ENCODE measurements around the gene MISP.
"Not testable (repeated sequence)": the region's sequence is repeated elsewhere in the genome, so short reads cannot be mapped to it uniquely, and the experiment has no call there.

Gene MISP, protein sequence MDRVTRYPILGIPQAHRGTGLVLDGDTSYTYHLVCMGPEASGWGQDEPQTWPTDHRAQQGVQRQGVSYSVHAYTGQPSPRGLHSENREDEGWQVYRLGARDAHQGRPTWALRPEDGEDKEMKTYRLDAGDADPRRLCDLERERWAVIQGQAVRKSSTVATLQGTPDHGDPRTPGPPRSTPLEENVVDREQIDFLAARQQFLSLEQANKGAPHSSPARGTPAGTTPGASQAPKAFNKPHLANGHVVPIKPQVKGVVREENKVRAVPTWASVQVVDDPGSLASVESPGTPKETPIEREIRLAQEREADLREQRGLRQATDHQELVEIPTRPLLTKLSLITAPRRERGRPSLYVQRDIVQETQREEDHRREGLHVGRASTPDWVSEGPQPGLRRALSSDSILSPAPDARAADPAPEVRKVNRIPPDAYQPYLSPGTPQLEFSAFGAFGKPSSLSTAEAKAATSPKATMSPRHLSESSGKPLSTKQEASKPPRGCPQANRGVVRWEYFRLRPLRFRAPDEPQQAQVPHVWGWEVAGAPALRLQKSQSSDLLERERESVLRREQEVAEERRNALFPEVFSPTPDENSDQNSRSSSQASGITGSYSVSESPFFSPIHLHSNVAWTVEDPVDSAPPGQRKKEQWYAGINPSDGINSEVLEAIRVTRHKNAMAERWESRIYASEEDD

DNA sequence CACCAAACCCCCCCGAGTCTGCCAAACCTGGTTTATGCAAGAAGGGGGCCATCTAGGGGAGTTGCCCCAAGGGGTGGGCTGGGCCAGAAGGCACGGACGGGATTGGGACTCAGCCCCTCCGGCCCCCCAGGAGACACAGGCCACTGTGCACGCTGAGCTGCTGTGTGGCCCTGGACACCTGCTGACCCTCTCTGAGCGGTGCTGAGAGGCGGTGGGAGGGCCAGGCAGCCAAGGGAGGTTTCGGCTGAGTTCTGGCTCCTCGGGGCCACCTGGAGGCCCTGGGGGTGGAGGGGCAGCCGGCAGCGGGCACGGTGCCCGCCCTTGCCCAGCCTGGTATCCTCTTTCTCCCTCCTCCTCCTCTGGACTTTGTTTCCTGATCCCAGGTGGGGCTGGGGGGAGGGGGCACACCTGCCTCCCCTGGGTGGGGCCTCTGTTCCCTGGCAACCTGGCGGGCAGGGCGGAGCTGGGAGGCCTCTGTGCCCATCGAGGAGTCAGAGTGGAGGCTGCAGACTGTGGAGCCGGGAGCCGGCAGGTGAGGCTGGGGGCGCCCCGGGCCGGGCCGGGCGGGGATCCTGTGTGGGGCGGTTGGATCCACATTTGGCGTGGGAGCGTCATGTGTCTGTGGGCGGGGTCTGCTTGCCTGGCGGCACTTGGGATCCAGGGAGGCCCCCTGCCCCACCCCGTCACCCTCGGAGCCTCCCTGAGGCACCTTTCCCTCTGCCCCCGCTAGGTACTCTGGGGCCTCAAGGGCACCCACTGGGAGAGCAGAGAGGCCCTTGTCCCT is at the start of gene MISP:
TSS of gene MISP (plus strand) at position 473 of the 784 bp plus-strand sequence. CDS start 5,835 bp downstream, outside the sequence.
- no peak for DNase-seq (ENCODE audit: low spot score)

DNA sequence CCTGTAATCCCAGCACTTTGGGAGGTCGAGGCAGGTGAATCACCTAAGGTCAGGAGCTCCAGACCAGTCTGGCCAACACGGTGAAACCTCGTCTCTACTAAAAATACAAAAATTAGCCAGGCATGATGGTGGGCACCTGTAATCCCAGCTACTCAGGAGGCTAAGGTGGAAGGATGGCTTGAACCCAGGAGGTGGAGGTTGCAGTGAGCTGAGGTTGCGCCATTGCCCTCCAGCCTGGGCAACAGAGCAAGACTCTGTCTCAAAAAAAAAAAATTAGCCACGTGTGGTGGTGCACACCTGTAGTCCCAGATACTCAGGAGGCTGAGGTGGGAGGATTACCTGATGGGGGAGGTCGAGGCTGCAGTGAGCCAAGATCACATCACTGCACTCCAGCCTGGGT is 48.1 kb upstream of the MISP start:
- not testable (repeated sequence) for DNase-seq (ENCODE audit: low spot score)

GRCh38 chr19:703329-703650 is 47.6 kb upstream of the MISP start:
- no peak for DNase-seq (ENCODE audit: low spot score)

DNA sequence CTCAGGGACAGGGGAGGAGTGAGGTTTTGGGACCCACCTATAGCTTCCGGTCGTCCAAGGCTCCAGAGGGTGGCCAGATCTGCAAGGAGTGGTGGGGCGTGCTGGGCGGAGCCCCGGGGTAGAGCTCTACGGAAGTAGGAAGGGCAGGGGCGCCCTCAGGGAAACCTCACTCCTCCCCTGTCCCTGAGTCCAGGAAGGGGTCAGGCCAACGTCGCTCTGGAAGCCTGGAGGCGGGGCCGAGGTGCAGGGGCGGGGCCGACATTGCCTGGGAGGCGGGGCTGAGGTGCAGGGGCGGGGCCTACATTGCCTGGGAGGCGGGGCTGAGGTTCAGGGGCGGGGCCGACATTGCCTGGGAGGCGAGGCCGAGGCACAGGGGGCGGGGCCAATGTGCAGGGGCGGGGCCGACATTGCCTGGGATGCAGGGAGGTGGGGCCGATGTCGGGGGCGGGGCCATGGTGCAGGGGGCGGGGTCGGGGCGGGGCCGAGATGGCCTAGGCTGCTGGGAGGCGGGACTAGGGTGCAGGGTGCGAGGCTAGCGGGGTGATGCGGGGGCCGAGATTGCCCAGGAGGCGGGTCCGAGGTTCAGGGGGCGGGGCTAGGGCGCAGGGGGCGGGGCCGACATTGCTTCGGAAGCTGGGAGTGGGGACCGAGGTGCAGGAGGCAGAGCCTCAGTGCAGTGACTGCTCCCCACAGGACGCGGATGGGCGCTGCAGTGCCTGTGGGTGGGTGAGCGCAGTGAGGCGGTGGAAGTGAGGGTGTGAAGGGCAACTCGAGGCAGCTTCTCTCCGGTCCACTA is 47.1 kb upstream of the MISP start:
- DNase-seq (ENCODE audit: low spot score) = peak; percentile 72

DNA sequence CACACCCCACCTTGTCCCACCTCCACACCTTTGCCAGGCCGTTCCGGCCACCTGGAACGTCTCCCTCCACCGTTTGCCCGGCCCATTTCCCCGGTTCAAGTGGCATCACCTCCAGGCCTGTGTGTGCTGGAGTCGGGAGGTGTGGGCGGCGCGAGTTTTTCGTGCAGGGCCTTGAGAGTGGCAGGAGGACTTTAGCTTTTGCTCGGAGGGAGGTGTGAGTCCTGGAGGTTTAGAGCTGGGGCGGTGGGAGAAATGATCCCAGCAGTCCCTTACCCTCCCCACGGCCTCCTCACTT is 46.5 kb upstream of the MISP start:
- DNase-seq (ENCODE audit: low spot score) = no peak

GRCh38 chr19:708154-709143 is 42.5 kb upstream of the MISP start, which contains the start of gene PALM:
PALM (plus strand) TSS chr19:708935; CDS start chr19:709147, 212 bp downstream.
- DNase-seq (ENCODE audit: low spot score) = no peak

DNA sequence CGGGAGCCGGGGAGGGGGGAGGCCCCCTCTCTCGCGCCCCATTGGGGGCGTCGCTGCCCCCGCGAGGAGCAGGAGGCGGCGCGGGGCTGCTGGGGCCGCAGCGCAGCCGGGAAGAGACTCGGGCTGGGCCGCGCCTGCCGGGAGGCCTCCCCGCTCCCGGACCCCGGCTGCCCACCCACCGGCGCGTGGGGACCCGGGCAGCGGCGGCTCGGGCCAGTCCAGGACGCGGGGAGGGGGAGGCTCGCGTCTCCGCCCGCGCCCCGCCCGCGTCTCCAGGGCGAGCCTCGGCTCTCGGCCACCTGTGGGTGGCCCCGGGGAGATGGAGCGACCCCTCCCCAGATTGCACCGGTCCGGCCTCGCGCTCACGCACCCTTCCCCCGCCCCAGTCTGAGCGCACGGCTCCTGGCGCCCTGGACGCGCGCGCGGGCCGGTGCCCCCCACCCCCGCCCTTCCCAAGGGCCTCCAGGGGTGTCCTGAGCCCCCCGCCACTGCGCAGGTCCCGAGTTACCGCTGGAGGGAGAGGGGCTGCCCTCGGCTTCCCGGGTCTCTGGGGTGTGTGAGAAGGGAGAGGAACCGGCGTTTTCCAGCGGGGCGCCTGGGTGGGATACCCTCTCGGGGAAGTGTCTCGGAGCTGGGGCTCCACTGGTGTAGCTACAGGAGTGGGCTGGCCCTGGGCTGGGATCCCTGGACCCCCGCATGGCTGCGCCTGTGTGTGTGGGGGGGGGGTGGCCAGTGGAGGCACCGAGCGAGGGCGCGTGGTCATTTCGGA is 41.5 kb upstream of the MISP start:
- no peak for DNase-seq (ENCODE audit: low spot score)

- no peak for DNase-seq (ENCODE audit: low spot score)
Observed at GRCh38 chr19:709965-710571, 40.8 kb upstream of the MISP start.

DNA sequence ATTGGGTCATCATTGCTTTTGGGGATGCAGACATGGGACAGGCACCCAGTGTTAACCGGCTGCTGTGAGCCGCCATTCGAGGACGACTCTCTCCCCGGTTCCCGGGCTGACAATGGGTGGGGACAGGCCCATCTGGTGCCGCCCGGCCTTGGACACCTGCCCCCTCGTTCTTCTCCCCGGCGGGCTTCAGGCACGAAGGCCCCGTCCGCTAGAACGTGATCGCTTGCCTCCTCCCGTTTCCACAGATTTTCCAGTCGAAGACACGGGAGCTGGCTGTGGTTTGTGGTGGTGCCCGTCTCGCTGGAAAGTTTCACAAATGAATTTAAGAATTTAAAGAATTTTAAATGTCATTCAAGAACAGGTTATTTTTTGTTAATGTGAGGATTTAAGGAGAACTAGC is 40.1 kb upstream of the MISP start:
- no peak for DNase-seq (ENCODE audit: low spot score)

DNA sequence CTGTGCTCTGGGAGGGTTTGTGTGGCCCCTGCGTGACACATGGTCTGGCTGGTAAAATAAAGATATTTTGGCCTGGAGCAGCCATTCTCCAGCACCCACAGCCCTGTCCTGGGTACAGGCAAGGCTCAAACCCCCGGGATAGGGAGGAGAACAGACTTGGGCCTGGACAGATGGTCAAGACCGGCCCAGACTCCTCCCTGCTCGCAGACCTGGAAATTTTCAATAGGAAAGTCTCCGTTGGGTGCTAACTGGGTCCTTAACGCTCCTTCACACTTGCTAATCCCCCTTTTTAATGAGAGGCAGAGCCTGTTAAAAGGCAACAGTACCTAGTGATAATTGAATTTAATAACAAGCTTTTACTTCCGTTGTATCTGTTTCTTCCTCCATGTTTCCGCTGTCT is 39.7 kb upstream of the MISP start:
- no peak for DNase-seq (ENCODE audit: low spot score)

- DNase-seq (ENCODE audit: low spot score) = no peak
Observed at GRCh38 chr19:715347-715746, 35.6 kb upstream of the MISP start.

GRCh38 chr19:718251-718951 is 32.5 kb upstream of the MISP start:
- DNase-seq (ENCODE audit: low spot score) = no peak

- no peak for DNase-seq (ENCODE audit: low spot score)
Observed at GRCh38 chr19:718991-719512, 31.9 kb upstream of the MISP start.

DNA sequence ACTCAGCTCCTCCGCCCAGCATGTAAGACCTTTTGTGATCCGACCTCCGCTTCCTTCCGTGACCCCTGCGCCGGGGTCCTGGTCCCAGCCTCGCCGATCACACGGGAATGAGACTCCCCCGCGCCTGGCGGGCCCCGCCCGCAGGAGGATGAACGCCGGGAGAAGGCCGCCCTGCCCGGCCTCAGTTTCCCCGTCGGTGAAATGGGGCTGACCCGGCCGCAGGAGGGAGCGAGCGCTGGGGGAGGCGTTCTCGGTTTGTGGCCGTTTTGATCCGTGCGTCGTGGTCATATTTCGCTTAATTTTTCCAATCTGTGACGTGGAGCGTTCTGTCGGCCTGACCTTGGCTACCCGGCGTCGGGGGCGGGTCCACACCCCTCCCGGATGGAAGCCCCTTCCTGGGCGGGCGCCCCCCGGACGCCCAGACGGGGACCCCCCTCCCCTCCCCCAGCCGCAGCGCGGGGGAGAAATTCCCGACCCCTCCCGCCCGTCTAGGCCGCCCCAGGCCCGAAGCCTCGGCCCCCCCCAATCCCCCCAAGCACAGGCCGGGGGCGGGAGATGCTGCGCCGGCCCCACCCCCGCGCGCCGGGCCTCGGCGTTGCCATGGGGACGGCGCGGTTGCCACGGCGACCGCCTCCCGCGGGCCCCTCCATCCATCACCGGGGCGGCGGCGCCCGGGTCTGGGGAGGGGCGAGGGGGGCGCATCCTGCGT is 31.1 kb upstream of the MISP start:
- DNase-seq (ENCODE audit: low spot score) = no peak

- DNase-seq (ENCODE audit: low spot score) = no peak
Observed at GRCh38 chr19:720345-721160, 30.4 kb upstream of the MISP start.

DNA sequence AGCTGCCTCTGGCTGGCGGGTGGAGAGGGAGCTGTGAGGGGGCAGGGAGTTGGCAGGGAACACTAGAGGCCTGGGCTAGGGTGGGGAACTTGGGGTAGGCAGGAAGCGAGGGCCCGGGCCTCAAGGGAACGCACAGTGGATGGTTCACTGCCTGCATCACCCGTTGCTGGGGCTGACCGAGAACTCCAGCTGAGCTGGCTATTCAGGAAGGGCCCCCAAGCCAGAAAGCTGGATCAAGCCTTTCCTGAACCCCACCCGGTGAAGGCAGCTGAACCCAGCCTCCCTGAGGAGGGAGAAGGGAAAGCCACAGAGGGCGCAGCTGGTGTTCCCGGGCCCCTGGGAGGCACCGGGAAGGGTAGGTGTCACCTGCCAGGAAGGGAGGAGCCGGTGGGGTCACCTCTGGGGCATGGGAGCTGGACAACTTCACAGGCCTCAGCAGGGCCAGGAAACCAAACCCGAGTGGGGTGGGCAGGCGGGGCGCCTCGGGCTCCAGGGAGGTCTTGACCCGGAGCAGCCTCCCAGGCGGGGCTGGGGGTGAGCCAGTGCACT is 28.3 kb upstream of the MISP start:
- no peak for DNase-seq (ENCODE audit: low spot score)

DNA sequence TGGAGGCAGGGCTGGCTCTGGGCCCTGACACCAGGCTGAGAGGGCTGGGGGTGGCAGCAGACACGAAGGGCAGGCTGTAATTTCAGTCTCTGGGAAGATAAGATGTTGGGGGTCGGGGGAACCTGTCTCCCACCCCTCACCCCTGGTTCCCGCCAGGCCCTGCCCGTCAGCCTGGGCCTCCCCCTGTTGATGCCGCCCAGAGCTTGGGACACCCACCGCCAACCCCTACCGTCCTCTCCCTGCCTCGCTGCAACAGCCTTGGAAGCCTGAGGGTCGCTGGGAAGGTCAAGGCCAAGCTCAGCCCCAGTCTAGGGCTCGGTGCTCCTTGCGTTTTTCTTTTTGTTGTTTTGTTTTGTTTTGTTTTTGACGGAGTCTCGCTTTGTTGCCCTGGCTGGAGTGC is 27.7 kb upstream of the MISP start:
- no peak for DNase-seq (ENCODE audit: low spot score)

Data from hematopoietic multipotent progenitor cell treated with erythropoietin and hydrocortisone succinate and interleukin-3 and kit ligand, for 15 days (in vitro differentiated cells).